ENCODE results near the gene AMZ2. TPM values are rescaled to one million over a fixed set of nuclear protein-coding genes. Genes with fewer than 3 reads are reported as not detected.

Gene AMZ2
- total RNA-seq, 1 experiment from 2014 or later, result 88.3 TPM

DNA sequence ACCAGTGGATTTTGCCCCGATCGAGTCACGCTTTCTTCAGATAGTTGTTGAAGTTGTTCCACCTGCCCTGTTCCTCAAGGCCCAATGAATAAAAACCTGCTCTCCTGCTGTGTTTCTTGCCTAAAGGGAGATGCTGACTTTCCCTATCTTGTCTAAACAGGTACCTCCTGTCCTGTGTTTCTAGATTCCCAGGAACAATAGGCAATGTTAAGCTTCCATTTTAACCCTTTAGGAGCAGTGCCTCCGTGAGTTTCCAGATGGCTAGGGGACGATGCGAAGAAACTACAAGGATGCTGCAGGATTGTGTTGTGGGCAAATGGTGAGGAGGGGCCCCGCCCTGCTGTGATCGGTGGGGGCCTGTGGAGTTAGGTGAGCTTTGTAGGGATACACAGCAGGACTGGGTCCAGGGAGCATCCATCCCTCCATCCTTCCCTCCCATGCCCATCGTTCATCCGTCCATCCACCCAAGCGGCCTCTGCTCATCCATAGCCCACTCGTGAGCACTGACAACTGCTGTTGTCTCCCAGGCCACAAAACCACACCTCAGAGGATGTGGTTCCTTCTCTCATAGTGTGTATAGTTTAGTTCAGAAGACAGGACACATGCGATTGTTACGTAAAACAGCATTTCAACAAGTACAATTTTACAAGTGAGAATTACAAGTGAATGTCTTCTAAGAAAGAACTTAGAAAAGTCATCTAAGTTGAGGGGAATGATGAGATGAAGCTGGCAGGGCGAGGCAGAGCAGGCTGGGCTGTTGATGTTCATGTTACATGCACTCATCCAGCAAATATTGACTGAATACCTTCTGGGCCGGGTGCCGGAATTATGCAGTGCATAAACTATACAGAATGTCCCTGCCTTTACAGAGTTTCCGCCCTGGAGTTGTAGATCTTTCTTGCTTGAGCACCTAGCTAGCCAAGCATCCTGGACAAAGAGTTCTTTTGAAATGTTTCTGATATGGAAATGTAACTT lies 48.7 kb downstream of the AMZ2 start:
- Histone ChIP-seq H3K9me3 (ENCODE audit: insufficient read depth, low read depth) (no peaks in the 10 kb centered on the region), H4K20me1 (ENCODE audit: insufficient read depth) (no peaks in the 10 kb centered on the region), H3K27ac (no peak overlapping the region), H3K4me3 (no peak overlapping the region), H3K4me1 (replicated peaks; ENCODE audit: insufficient read depth) (peaks cover 15% of the 10 kb centered on the region), H2AFZ (no peak overlapping the region), H3K79me2 (ENCODE audit: low read depth) (peaks cover 3% of the 10 kb centered on the region; the same call in 1 of the 2 replicates), H3K27me3 (ENCODE audit: insufficient read depth, low read depth) (no peaks in the 10 kb centered on the region), H3K9me2 (ENCODE audit: insufficient read depth) (no peaks in the 10 kb centered on the region), H3K36me3 (ENCODE audit: low read depth) (no peaks in the 10 kb centered on the region), H3F3A (ENCODE audit: insufficient read depth, low read depth) (0 out of 2 replicates have a peak, but pooled peaks cover 12% of the 10 kb centered on the region), H3K4me2 (no peak overlapping the region)
- TF ChIP-seq CTCF (conservative IDR thresholded peaks at IDR 0.05), result no peak
- TF ChIP-seq EZH2 (IDR thresholded peaks at IDR 0.05; ENCODE audit: low read depth), result no peak
- intact Hi-C loops (cut with micrococcal nuclease; ENCODE audit: unreplicated experiment), result loop anchor here (10.0 kb wide), 1 partner anchor 58 kb away; no protein-coding TSS in a partner anchor
- DNase-seq, result no peak
- CTCF ChIA-PET, result no interaction called here
- POLR2A ChIA-PET (ENCODE audit: unreplicated experiment), result no interaction called here
- no TSS peak for BruUV-seq (replicated peaks)

DNA sequence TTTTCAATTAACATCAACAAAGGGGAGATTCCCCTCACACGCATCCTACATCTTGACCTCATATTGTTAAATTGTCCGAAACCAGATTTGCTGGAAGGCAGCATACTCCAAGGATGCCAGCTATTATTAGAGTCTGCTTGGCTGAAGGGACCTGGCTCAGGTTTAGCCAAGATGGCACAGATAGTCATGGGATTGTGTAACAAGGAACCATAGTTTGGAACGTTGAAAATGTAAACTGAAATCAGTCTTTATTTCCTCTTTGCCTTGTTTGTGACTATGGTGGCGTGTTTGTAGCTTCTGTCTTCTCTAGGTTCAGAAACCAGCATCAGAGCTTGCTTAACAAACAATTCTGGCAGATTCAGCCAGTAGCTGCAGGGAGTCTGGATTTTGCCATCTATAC lies 49.4 kb downstream of the AMZ2 start:
- peaks cover 3% of the 10 kb centered on the region; the same call in 1 of the 2 replicates for H3K79me2 ChIP-seq (ENCODE audit: low read depth)
- no peaks in the 10 kb centered on the region for H3K27me3 ChIP-seq (ENCODE audit: insufficient read depth, low read depth)
- H3K9me3 ChIP-seq (ENCODE audit: insufficient read depth, low read depth), result no peaks in the 10 kb centered on the region
- no peak overlapping the region for H3K4me2 ChIP-seq
- H3K4me1 ChIP-seq (replicated peaks; ENCODE audit: insufficient read depth), result peaks cover 20% of the 10 kb centered on the region
- ChIA-PET POLR2A (ENCODE audit: unreplicated experiment) (no interaction called here), CTCF (no interaction called here)
- no peak for DNase-seq
- H4K20me1 ChIP-seq (ENCODE audit: insufficient read depth), result no peaks in the 10 kb centered on the region
- TF ChIP-seq EZH2 (IDR thresholded peaks at IDR 0.05; ENCODE audit: low read depth) (no peak), CTCF (conservative IDR thresholded peaks at IDR 0.05) (no peak)
- H3F3A ChIP-seq (ENCODE audit: insufficient read depth, low read depth), result 0 out of 2 replicates have a peak, but pooled peaks cover 12% of the 10 kb centered on the region
- no TSS peak for BruUV-seq (replicated peaks)
- H3K27ac ChIP-seq, result no peak overlapping the region
- no peak overlapping the region for H2AFZ ChIP-seq
- H3K9me2 ChIP-seq (ENCODE audit: insufficient read depth), result no peaks in the 10 kb centered on the region
- H3K4me3 ChIP-seq, result no peak overlapping the region
- H3K36me3 ChIP-seq (ENCODE audit: low read depth), result no peaks in the 10 kb centered on the region
- intact Hi-C loops (cut with micrococcal nuclease; ENCODE audit: unreplicated experiment), result loop anchor here (10.0 kb wide), 1 partner anchor 58 kb away; no protein-coding TSS in a partner anchor

DNA sequence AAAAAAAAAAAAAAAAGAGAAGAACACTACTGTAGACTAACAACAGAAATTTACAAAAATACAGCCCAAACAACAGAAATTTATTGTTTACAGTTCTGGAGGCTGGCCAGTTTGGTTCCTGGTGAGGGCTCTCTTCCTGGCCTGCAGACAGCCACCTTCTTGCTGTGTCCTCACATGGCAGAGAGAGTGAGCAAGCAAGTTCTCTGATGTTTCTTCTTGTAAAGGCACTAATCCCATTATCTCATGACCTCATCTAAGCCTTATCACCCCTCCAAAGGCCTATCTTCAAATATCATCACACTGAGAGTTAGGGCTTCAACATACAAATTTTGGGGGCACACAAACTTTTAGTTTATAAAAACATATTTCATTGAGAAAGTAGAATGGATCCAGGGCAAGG lies 50.8 kb downstream of the AMZ2 start:
- POLR2A ChIA-PET (ENCODE audit: unreplicated experiment), result no interaction called here

More for the DNA sequence above, 50.8 kb downstream of the AMZ2 start:
- H3K4me1 ChIP-seq (replicated peaks; ENCODE audit: insufficient read depth), result peaks cover 12% of the 10 kb centered on the region
- H3F3A ChIP-seq (ENCODE audit: insufficient read depth, low read depth), result 0 out of 2 replicates have a peak, but pooled peaks cover 4% of the 10 kb centered on the region
- H3K9me2 ChIP-seq (ENCODE audit: insufficient read depth), result no peaks in the 10 kb centered on the region
- CTCF ChIA-PET, result interaction anchor here (0.6 kb wide), 1 partner anchor 55 kb away, joined by 7 read pairs; no protein-coding TSS in a partner anchor
- no peak for TF ChIP-seq CTCF (conservative IDR thresholded peaks at IDR 0.05)
- H3K36me3 ChIP-seq (ENCODE audit: low read depth), result no peaks in the 10 kb centered on the region
- H2AFZ ChIP-seq, result no peak overlapping the region
- BruUV-seq (replicated peaks), result no TSS peak
- H3K9me3 ChIP-seq (ENCODE audit: insufficient read depth, low read depth), result no peaks in the 10 kb centered on the region
- no peaks in the 10 kb centered on the region for H4K20me1 ChIP-seq (ENCODE audit: insufficient read depth)
- H3K4me3 ChIP-seq, result no peak overlapping the region
- peaks cover 2% of the 10 kb centered on the region; the same call in 1 of the 2 replicates for H3K79me2 ChIP-seq (ENCODE audit: low read depth)
- no peak overlapping the region for H3K27ac ChIP-seq
- no peaks in the 10 kb centered on the region for H3K27me3 ChIP-seq (ENCODE audit: insufficient read depth, low read depth)
- no peak for DNase-seq
- H3K4me2 ChIP-seq, result no peak overlapping the region
- intact Hi-C loops (cut with micrococcal nuclease; ENCODE audit: unreplicated experiment), result loop anchor here (10.0 kb wide), 1 partner anchor 56 kb away; no protein-coding TSS in a partner anchor
